ENCODE results near the gene SLC16A2.

SLC16A2 gene

DNA sequence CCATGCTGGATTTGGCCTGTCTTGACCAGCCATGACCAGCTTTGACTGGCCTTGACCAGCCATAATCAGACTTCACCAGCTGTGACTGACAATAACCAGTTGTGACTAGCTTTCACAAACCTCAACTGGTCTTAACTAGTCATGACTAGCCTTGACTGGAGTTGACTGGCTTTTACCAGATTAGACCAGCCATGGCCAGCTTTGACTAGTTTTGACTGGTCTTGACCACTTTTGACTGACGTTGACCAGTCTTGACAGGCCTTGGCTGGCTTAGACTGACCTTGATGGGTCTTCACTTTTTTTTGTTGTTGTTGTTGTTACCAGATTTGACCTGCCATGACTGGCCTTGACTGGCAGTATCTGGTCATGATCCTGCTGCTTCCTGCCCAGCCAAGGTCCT, 125.7 kb downstream of the SLC16A2 start:
- TF ChIP-seq ZNF423 (tag by site-specific recombination; IDR thresholded peaks at IDR 0.05): no peak
- TF ChIP-seq, protein P1, sequence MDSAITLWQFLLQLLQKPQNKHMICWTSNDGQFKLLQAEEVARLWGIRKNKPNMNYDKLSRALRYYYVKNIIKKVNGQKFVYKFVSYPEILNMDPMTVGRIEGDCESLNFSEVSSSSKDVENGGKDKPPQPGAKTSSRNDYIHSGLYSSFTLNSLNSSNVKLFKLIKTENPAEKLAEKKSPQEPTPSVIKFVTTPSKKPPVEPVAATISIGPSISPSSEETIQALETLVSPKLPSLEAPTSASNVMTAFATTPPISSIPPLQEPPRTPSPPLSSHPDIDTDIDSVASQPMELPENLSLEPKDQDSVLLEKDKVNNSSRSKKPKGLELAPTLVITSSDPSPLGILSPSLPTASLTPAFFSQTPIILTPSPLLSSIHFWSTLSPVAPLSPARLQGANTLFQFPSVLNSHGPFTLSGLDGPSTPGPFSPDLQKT (IDR thresholded peaks at IDR 0.05; ENCODE audit: borderline replicate concordance, low read depth, low read length): no peak
- TF ChIP-seq, protein P2, sequence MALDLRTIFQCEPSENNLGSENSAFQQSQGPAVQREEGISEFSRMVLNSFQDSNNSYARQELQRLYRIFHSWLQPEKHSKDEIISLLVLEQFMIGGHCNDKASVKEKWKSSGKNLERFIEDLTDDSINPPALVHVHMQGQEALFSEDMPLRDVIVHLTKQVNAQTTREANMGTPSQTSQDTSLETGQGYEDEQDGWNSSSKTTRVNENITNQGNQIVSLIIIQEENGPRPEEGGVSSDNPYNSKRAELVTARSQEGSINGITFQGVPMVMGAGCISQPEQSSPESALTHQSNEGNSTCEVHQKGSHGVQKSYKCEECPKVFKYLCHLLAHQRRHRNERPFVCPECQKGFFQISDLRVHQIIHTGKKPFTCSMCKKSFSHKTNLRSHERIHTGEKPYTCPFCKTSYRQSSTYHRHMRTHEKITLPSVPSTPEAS (tag by site-specific recombination; IDR thresholded peaks at IDR 0.05): no peak
- TF ChIP-seq ZNF19 (tag by site-specific recombination; IDR thresholded peaks at IDR 0.05; ENCODE audit: low read depth): no peak
- no peak for TF ChIP-seq ZNF416 (tag by site-specific recombination; IDR thresholded peaks at IDR 0.05)
- no peak for TF ChIP-seq ZNF433 (tag by site-specific recombination; IDR thresholded peaks at IDR 0.05; ENCODE audit: low read depth)
- no peak for TF ChIP-seq ZNF830 (tag by site-specific recombination; IDR thresholded peaks at IDR 0.05; ENCODE audit: low read depth)
- TF ChIP-seq ZNF792 (tag by site-specific recombination; IDR thresholded peaks at IDR 0.05): no peak
- ChIA-PET CTCF (interaction anchor here (1.4 to 1.5 kb wide), 2 partner anchors 54 to 164 kb away, joined by 5 read pairs; no protein-coding TSS in a partner anchor), POLR2A (no interaction called here)
- Histone ChIP-seq H3K27ac (ENCODE audit: extremely low read depth, low read depth, low read length) (no peak overlapping the region), H3K9me3 (ENCODE audit: control insufficient read depth, insufficient read depth, low read depth, low read length) (no peaks in the 10 kb centered on the region), H3K4me3 (ENCODE audit: low read depth, low read length) (no peak overlapping the region), H3K36me3 (ENCODE audit: control insufficient read depth in 2 of 2, insufficient read depth in 1 of 2, low read length in 2 of 2) (no peaks in the 10 kb centered on the region), H3K4me1 (ENCODE audit: control insufficient read depth, insufficient read depth, low read length) (no peaks in the 10 kb centered on the region)

DNA sequence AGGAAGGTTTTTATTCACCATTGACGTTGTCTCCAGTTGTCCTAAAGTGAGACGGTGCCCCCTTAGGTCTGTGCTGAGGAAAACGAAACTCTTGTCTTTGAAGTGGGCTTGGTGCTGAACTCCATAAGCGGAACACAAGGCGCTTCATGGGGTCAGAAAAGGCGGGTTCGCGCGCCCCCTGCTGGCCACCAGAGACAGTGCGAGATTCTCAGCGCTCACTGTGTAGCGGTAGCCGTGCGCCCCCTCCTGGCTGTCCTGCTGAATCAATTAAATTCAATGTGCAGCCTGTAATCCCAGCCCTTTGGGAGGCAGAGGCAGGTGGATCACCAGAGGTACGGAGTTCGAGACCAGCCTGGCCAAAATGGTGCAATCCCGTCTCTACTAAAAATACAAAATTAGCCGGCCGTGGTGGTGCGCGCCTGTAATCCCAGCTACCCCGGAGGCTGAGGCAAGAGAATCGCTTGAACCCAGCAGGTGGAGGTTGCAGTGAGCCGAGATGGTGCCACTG, 129.1 kb downstream of the SLC16A2 start:
- POLR2A ChIA-PET: no interaction called here
- CTCF ChIA-PET: interaction anchor here (0.6 to 1.7 kb wide), 9 partner anchors 10 to 893 kb away, joined by 3 to 8 read pairs (median 4); no protein-coding TSS in a partner anchor
- no peaks in the 10 kb centered on the region for H3K36me3 ChIP-seq (ENCODE audit: control insufficient read depth in 2 of 2, insufficient read depth in 1 of 2, low read length in 2 of 2)
- H3K4me1 ChIP-seq (ENCODE audit: control insufficient read depth, insufficient read depth, low read length): no peaks in the 10 kb centered on the region
- H3K4me3 ChIP-seq (ENCODE audit: low read depth, low read length): no peak overlapping the region
- no peaks in the 10 kb centered on the region for H3K9me3 ChIP-seq (ENCODE audit: control insufficient read depth, insufficient read depth, low read depth, low read length)
- H3K27ac ChIP-seq (ENCODE audit: extremely low read depth, low read depth, low read length): no peak overlapping the region
- TF ChIP-seq ZNF610 (tag by site-specific recombination; IDR thresholded peaks at IDR 0.05; ENCODE audit: borderline replicate concordance) (no peak), ZBTB21 (tag by site-specific recombination; IDR thresholded peaks at IDR 0.05) (no peak), ZNF514 (tag by site-specific recombination; IDR thresholded peaks at IDR 0.05) (no peak), ZNF423 (tag by site-specific recombination; IDR thresholded peaks at IDR 0.05) (no peak), REPIN1 (tag by site-specific recombination; IDR thresholded peaks at IDR 0.05; ENCODE audit: low read depth) (no peak), ZNF510 (tag by site-specific recombination; IDR thresholded peaks at IDR 0.05; ENCODE audit: insufficient replicate concordance) (no peak), ZNF416 (tag by site-specific recombination; IDR thresholded peaks at IDR 0.05) (no peak), ZNF654 (tag by site-specific recombination; IDR thresholded peaks at IDR 0.05; ENCODE audit: low read depth) (peak; percentile 99), ZFP69B (tag by site-specific recombination; IDR thresholded peaks at IDR 0.05) (peak; percentile 66; the same call in 1 of the 2 replicates), MZF1 (tag by site-specific recombination; IDR thresholded peaks at IDR 0.05; ENCODE audit: borderline replicate concordance) (no peak; the same call in 1 of the 2 replicates), ZNF112 (tag by site-specific recombination; IDR thresholded peaks at IDR 0.05) (no peak), OVOL3 (tag by site-specific recombination; IDR thresholded peaks at IDR 0.05) (no peak), GLIS2 (tag by site-specific recombination; IDR thresholded peaks at IDR 0.05) (no peak), ZNF529 (tag by site-specific recombination; IDR thresholded peaks at IDR 0.05; ENCODE audit: insufficient replicate concordance) (no peak)
- TF ChIP-seq, protein P3, sequence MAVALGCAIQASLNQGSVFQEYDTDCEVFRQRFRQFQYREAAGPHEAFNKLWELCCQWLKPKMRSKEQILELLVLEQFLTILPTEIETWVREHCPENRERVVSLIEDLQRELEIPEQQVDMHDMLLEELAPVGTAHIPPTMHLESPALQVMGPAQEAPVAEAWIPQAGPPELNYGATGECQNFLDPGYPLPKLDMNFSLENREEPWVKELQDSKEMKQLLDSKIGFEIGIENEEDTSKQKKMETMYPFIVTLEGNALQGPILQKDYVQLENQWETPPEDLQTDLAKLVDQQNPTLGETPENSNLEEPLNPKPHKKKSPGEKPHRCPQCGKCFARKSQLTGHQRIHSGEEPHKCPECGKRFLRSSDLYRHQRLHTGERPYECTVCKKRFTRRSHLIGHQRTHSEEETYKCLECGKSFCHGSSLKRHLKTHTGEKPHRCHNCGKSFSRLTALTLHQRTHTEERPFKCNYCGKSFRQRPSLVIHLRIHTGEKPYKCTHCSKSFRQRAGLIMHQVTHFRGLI (tag by site-specific recombination; IDR thresholded peaks at IDR 0.05): 0 out of 2 replicates have a peak, but pooled peaks have one; percentile 13
- TF ChIP-seq, protein P4, sequence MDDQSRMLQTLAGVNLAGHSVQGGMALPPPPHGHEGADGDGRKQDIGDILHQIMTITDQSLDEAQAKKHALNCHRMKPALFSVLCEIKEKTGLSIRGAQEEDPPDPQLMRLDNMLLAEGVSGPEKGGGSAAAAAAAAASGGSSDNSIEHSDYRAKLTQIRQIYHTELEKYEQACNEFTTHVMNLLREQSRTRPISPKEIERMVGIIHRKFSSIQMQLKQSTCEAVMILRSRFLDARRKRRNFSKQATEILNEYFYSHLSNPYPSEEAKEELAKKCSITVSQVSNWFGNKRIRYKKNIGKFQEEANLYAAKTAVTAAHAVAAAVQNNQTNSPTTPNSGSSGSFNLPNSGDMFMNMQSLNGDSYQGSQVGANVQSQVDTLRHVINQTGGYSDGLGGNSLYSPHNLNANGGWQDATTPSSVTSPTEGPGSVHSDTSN (CRISPR knock-in tag; IDR thresholded peaks at IDR 0.05): no peak
- TF ChIP-seq, protein P5, sequence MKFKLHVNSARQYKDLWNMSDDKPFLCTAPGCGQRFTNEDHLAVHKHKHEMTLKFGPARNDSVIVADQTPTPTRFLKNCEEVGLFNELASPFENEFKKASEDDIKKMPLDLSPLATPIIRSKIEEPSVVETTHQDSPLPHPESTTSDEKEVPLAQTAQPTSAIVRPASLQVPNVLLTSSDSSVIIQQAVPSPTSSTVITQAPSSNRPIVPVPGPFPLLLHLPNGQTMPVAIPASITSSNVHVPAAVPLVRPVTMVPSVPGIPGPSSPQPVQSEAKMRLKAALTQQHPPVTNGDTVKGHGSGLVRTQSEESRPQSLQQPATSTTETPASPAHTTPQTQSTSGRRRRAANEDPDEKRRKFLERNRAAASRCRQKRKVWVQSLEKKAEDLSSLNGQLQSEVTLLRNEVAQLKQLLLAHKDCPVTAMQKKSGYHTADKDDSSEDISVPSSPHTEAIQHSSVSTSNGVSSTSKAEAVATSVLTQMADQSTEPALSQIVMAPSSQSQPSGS (tag by site-specific recombination; IDR thresholded peaks at IDR 0.05; ENCODE audit: low read depth): no peak
- TF ChIP-seq, protein P6, sequence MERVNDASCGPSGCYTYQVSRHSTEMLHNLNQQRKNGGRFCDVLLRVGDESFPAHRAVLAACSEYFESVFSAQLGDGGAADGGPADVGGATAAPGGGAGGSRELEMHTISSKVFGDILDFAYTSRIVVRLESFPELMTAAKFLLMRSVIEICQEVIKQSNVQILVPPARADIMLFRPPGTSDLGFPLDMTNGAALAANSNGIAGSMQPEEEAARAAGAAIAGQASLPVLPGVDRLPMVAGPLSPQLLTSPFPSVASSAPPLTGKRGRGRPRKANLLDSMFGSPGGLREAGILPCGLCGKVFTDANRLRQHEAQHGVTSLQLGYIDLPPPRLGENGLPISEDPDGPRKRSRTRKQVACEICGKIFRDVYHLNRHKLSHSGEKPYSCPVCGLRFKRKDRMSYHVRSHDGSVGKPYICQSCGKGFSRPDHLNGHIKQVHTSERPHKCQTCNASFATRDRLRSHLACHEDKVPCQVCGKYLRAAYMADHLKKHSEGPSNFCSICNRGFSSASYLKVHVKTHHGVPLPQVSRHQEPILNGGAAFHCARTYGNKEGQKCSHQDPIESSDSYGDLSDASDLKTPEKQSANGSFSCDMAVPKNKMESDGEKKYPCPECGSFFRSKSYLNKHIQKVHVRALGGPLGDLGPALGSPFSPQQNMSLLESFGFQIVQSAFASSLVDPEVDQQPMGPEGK (tag by site-specific recombination; IDR thresholded peaks at IDR 0.05): no peak; the same call in 1 of the 2 replicates
- TF ChIP-seq, protein P7, sequence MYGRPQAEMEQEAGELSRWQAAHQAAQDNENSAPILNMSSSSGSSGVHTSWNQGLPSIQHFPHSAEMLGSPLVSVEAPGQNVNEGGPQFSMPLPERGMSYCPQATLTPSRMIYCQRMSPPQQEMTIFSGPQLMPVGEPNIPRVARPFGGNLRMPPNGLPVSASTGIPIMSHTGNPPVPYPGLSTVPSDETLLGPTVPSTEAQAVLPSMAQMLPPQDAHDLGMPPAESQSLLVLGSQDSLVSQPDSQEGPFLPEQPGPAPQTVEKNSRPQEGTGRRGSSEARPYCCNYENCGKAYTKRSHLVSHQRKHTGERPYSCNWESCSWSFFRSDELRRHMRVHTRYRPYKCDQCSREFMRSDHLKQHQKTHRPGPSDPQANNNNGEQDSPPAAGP (tag by site-specific recombination; IDR thresholded peaks at IDR 0.05): peak; percentile 87

Measured in HEK293 (cell line).